GM18511 (cell line): ENCODE data around the gene KASH5.
"Not testable (repeated sequence)": the region's sequence is repeated elsewhere in the genome, so short reads cannot be mapped to it uniquely, and the experiment has no call there.

Experiments used
- ATAC-seq: cut with Tn5 transposase; IDR thresholded peaks from one replicate; pipeline ENCODE4 v1.9.1; 2021; ENCODE audit warnings: mild to moderate bottlenecking, moderate library complexity; ENCODE audit not compliant: unreplicated experiment

KASH5 gene

DNA sequence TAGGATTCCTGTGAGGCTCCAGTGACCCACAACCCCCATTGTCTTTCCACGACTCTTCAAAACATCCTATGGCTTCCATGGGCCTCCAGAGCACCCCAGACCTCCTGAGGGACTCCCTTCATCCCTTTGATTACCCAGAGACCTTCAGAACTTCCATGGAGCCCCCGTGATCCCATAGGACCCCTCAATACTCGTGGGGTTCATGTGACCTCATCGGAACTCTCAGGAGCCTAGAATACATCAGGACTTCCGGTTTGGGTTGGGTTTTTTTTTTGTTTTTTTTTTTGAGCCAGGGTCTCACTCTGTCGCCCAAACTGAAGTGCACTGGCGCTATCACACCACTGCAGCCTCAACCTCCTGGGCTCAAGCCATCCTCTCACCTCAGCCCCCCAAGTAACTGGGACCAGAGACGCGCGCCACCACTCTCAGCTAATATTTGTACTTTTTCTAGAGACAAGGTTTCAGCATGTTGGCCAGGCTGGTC lies 65.8 kb downstream of the KASH5 start:
- ATAC-seq: peak; percentile 11

DNA sequence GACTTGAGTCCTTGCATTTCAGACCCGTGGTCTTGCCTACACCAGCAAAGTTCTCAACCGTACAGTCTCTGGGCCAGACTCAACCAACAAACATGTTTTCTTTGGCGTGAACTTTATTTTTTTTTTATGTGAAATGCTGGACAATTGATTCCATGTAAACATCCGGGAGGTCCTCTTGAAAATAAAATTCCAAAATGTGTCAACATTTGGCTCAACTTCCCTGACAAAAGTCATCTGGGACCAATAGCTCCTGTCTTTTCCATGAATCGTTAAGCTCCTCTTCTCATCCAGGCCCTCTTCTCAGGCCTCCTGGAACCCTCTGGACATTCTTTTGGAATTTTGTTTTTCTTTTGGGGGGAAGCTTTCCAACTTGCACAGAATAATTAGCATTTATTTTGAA lies 67.7 kb downstream of the KASH5 start:
- ATAC-seq: no peak

DNA sequence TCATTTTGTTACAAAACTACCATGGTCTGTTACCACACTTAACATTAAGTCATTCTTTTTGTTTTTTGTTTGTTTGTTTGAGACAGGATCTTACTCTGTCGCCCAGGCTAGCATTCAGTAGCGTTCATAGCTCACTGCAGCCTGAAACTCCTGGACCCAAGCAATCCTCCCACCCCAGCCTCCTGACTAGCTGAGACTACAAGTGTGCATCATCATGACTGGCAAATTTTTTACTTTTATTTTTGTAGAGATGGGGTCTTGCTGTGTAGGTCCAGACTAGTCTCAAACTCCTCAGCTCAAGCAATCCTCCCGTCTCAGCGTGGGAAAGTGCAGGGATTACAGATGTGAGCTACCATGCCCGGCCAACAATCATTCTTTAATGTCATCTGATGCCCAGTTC lies 68.3 kb downstream of the KASH5 start:
- ATAC-seq: no peak

DNA sequence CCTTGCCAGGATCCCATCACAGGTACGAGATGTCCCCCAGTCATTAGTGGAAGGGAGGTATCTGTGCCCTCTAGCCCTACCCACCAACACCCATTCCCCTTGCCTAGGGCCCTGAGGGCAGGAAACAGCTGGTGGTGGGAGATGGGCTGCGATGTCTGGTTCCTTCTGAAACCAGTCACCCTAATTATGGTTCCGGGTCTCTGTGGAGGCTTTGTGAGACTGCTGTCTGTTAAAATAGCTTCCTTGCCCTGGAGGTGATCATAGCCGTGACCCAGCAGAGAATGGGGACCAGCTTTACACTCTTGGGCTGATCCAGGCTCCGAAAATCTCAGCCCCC lies 70.5 kb downstream of the KASH5 start:
- ATAC-seq: no peak

DNA sequence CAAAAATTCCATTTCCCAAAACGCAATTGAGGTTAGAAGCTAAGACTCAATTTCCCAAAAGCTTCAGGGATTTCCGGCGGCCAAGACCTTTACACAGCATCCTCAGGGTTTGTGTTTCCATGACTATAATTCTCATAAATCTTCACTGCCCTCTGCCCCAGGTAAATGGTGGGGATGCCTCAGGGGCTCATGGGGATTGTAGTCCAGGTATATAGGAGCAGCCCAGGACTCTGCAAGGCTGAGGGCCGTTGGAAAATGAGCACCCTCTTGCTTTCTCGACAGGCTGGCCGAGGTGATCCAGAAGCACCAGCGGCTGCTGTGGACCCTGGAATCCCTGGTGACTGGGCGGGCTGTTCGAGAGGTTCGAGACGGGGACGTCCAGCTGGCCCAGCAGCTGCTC lies 71.3 kb downstream of the KASH5 start:
- ATAC-seq: no peak

DNA sequence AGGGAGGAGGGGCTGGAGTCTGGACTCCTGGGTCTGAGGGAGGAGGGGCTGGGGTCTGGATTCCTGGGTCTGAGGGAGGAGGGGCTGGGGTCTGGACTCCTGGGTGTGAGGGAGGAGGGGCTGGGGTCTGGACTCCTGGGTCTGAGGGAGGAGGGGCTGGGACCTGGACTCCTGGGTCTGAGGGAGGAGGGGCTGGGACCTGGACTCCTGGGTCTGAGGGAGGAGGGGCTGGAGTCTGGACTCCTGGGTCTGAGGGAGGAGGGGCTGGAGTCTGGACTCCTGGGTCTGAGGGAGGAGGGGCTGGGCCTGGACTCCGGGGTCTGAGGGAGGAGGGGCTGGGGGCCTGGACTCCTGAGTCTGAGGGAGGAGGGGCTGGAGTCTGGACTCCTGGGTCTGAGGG lies 73.1 kb downstream of the KASH5 start:
- not testable (repeated sequence) for ATAC-seq

DNA sequence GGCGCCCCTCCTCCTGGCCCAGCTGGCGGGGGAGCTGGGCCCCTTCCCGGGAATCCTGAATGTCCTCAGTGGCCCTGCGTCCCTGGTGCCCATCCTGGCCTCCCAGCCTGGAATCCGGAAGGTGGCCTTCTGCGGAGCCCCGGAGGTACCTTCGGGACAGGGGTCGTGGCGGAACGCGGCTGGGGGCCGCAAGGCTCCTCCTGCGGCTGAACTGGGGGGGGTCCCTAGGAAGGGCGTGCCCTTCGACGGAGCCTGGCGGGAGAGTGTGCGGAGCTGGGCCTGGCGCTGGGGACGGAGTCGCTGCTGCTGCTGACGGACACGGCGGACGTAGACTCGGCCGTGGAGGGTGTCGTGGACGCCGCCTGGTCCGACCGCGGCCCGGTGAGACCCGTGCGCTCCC lies 73.6 kb downstream of the KASH5 start:
- ATAC-seq: no peak

DNA sequence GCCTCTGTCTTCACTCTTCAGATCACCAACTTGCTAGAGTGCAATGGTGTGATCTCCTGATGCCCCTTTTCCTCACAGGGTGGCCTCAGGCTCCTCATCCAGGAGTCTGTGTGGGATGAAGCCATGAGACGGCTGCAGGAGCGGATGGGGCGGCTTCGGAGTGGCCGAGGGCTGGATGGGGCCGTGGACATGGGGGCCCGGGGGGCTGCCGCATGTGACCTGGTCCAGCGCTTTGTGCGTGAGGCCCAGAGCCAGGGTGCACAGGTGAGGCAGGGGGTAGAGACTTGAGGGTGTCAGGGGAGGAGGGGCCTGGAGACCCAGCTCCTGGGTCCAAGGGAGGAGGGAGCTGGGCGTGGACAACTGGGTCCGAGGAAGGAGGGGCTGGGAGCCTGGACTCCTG lies 74.4 kb downstream of the KASH5 start:
- ATAC-seq: no peak

DNA sequence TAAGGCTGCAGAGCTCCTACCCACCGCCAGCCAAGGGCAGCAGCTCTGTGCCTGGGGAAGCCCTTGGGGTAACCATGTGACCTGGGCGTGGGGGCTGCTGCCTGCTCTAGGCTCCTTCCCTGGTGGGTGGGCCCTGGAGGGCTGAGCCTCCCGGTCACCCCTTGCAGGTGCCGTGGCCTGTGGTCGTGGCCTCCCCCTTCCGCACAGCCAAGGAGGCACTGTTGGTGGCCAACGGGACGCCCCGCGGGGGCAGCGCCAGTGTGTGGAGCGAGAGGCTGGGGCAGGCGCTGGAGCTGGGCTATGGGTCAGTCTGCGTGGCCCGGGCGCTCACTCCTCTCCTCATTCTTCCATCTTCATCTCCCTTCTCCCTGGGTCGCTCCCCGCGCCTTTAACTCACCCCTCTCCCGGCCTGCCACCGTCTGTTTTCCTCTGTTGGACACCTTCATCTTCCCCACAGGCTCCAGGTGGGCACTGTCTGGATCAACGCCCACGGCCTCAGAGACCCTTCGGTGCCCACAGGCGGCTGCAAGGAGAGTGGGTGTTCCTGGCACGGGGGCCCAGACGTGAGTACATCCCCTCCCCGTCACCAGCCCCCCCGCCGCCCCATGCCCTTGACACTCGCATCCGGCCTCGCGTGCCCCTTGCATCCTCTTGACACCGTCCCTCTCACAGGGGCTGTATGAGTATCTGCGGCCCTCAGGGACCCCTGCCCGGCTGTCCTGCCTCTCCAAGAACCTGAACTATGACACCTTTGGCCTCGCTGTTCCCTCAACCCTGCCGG lies 76.1 kb downstream of the KASH5 start:
- ATAC-seq: no peak

DNA sequence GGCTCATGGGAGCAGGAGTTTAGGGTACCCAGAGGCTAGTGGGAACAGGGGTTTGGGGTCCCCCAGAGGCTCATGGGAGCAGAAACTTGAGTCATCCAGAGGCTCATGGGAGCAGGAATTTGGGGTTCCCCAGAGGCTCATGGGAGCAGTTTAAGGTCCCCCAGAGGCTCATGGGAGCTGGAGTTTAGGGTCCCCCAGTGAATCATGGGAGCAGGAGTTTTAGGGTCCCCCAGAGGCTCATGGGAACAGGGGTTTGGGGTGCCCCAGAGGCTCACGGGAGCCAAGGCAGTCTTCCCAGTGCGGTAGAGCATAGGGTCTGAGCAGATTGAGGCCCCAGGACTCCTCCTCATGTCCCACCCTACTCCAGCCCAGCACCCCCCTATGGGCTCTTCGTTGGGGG lies 77.3 kb downstream of the KASH5 start:
- no peak for ATAC-seq
